OCI-LY3 (cell line): Measurements from ENCODE around the gene DNMT3L.

Experiments
- H2AFZ ChIP-seq: fragments of 200-600, 300-600 bp; shearing (Covaris generic); 2 replicates; pipeline ENCODE4 v1.6.0; 2014; ENCODE audit warnings: antibody characterized with exemption, low read depth, low read length
- H3K27ac ChIP-seq: fragments of 200-600, 300-600 bp; sonication (generic); 2 replicates; pipeline ENCODE4 v1.5.1; 2014; ENCODE audit warnings: mild to moderate bottlenecking, low read length, moderate library complexity, mixed read lengths
- H3K27me3 ChIP-seq: fragments of 200-600, 300-600 bp; sonication (generic); 2 replicates; pipeline ENCODE4 v1.6.1; 2014; ENCODE audit warnings: low read depth, low read length, mixed read lengths
- H3K36me3 ChIP-seq: fragments of 200-600, 300-600 bp; sonication (generic); replicated peaks from 2 replicates; pipeline ENCODE3; 2014; ENCODE audit warnings: low read depth, low read length, mixed read lengths
- H3K4me1 ChIP-seq: fragments of 300-600, 200-600 bp; sonication (generic); 2 replicates; pipeline ENCODE4 v1.6.1; 2014; ENCODE audit warnings: low read length, mixed read lengths
- H3K4me2 ChIP-seq: fragments of 200-600, 300-600 bp; sonication (generic); 2 replicates; pipeline ENCODE4 v1.6.1; 2014; ENCODE audit warnings: low read length, mixed read lengths
- H3K4me3 ChIP-seq: fragments of 300-600, 200-600 bp; sonication (generic); 2 replicates; pipeline ENCODE4 v1.5.1; 2014; ENCODE audit warnings: antibody characterized with exemption, mild to moderate bottlenecking, low read length, moderate library complexity
- H3K79me2 ChIP-seq: fragments of 300-600, 200-600 bp; shearing (Covaris generic); 2 replicates; pipeline ENCODE4 v1.6.1; 2014; ENCODE audit warnings: mild to moderate bottlenecking, low read length, mixed read lengths
- H3K9ac ChIP-seq: fragments of 300-600, 200-600 bp; shearing (Covaris generic); 2 replicates; pipeline ENCODE4 v1.6.0; 2014; ENCODE audit warnings: mild to moderate bottlenecking, low read length, moderate library complexity
- H3K9me3 ChIP-seq: fragments of 200-600, 300-600 bp; shearing (Covaris generic); 2 replicates; pipeline ENCODE4 v1.6.1; 2014; ENCODE audit warnings: low read length, mixed read lengths; ENCODE audit not compliant: insufficient read depth
- H4K20me1 ChIP-seq: fragments of 200-600, 300-600 bp; sonication (generic); 2 replicates; pipeline ENCODE4 v1.6.1; 2016; ENCODE audit warnings: low read length, mixed read lengths; ENCODE audit not compliant: insufficient read depth
- CTCF ChIP-seq: fragments of 200-600, 300-600 bp; sonication (generic); IDR thresholded peaks from 2 replicates; pipeline ENCODE4 v1.5.1; 2014; ENCODE audit warnings: antibody characterized with exemption, low read length, low read depth
- EZH2phosphoT487 ChIP-seq: fragments of 200-600 bp; shearing (Covaris generic); IDR thresholded peaks from 2 replicates; pipeline ENCODE4 v1.6.1; 2018; ENCODE audit warnings: antibody characterized with exemption, mixed run types, low read depth

The DNMT3L gene

DNA sequence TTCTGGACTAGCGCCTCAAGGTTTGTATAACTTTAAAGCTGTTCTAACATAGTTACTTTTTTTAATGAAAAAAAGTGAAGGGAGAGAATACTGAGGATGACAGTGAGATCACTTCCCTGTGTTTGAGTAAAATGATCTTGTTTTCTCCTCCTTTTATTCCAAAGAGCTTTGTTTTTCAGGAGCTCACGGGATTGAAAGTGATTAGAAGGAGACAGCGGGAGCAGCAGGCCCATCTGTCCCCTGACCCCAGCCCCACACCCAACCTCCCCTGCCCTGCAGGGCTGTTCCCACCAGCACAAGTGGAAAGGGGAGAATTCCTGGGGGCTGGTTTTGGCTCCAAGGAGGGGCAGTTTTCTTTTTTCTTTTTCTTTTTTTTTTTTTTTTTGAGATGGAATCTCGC lies 2.1 kb upstream of the DNMT3L start:
- Histone ChIP-seq H3K4me2 (no peak overlapping the region), H3K9ac (no peak overlapping the region), H4K20me1 (no peaks in the 10 kb centered on the region), H3K9me3 (no peaks in the 10 kb centered on the region), H3K36me3 (no peaks in the 10 kb centered on the region), H2AFZ (no peak overlapping the region), H3K4me3 (no peak overlapping the region), H3K4me1 (peaks cover 24% of the 10 kb centered on the region), H3K79me2 (no peaks in the 10 kb centered on the region), H3K27ac (no peak overlapping the region), H3K27me3 (peaks cover 4% of the 10 kb centered on the region; the same call in 1 of the 2 replicates)
- TF ChIP-seq EZH2phosphoT487 (no peak), CTCF (no peak)

- no peak overlapping the region for H3K4me2 ChIP-seq
- H4K20me1 ChIP-seq, result no peaks in the 10 kb centered on the region
- no peaks in the 10 kb centered on the region for H3K9me3 ChIP-seq
- H3K4me1 ChIP-seq, result peaks cover 24% of the 10 kb centered on the region
- H3K36me3 ChIP-seq, result no peaks in the 10 kb centered on the region
- peaks cover 4% of the 10 kb centered on the region; the same call in 1 of the 2 replicates for H3K27me3 ChIP-seq
- no peak overlapping the region for H3K27ac ChIP-seq
- H3K4me3 ChIP-seq, result no peak overlapping the region
- no peak overlapping the region for H2AFZ ChIP-seq
- TF ChIP-seq EZH2phosphoT487 (no peak), CTCF (no peak)
- H3K79me2 ChIP-seq, result no peaks in the 10 kb centered on the region
- no peak overlapping the region for H3K9ac ChIP-seq
Observed at GRCh38 chr21:44263221-44263760, 1.6 kb upstream of the DNMT3L start.

DNA sequence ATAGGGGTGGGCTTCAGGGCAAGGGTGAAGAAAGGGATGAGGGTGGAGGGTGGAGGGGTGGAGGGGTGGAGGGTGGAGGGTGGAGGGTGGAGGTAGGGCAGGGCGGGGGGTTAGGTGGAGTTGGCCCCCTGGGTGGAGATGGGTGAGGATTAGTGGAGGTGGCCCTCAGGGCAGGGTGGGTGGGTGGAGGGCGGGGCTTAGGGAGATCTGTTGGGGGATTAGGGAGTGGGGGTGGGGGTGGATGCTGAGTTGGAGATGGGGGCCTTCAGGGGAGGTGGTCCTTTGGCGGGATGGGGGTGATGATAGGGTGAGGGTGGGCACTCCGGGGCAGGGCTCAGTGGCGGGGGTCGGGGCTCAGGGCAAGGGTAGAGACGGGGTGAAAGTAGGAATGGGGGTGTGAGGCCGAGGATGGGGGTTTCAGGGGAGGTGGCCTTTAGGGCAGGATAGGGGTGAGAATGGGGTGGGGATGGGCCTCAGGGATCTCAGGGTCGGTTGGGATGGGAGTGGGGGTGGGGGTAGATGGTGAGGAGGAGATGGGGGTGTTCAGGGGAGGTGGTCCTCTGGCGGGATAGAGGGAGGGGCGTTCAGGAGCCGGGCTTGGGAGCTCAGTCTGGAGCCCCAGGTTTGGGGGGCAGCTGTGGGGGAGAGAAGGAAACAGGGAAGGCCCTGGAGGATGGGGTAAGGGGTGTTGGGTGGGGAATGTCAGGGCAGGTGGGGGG lies 800 bp upstream of the DNMT3L start:
- TF ChIP-seq CTCF (no peak), EZH2phosphoT487 (no peak)
- Histone ChIP-seq H3K9me3 (no peaks in the 10 kb centered on the region), H3K79me2 (no peaks in the 10 kb centered on the region), H3K4me2 (no peak overlapping the region), H2AFZ (no peak overlapping the region), H3K4me1 (peaks cover 16% of the 10 kb centered on the region; the same call in 1 of the 2 replicates), H3K36me3 (no peaks in the 10 kb centered on the region), H3K4me3 (no peak overlapping the region), H3K27ac (no peak overlapping the region), H3K27me3 (peaks cover 4% of the 10 kb centered on the region; the same call in 1 of the 2 replicates), H3K9ac (no peak overlapping the region), H4K20me1 (no peaks in the 10 kb centered on the region)

DNA sequence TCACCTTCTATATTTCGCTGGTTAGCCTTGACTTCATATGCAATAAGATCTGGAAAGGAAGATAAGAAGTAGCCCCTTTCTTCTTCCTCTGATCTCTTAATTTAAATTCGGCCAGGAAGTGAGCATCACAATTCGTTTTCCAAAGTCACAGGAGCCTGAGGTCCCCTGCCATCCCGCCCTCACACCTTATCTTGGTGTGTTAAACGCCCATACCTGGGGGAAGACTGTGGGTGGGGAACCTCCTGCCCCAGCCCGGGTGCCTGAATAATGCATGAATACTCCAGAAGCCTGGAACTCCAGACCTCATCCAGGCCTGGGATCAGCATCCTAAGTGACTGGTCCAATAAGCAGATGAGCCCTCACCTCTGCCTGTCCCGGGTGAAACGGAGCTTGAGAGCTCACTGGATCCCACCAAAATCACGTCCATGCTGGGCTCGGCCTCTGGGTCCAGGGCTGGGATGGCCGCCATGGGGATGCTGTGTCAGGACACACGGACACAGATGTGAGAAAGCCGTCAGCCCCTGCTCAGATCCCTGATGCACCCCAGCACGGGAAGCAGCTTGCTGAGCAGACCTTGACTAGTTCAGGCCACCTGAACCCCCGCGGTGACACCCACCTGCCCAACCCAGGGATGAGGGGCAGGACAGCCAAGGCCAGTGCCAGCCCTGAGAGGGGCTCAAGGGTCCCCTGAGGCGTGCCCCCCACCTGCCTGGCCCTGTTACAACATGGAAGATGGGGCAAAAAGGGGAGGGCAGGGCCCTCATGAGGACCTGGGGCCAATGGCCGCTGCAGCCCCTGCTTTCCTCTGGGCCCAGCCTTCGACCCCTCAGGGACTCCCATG lies 686 bp downstream of the DNMT3L start:
- H3K27ac ChIP-seq, result no peak overlapping the region
- no peak overlapping the region for H3K9ac ChIP-seq

More for the DNA sequence above, 686 bp downstream of the DNMT3L start:
- H4K20me1 ChIP-seq, result no peaks in the 10 kb centered on the region
- no peak overlapping the region for H3K4me2 ChIP-seq
- TF ChIP-seq EZH2phosphoT487, result no peak
- no peak for TF ChIP-seq CTCF
- H3K9me3 ChIP-seq, result no peaks in the 10 kb centered on the region
- H2AFZ ChIP-seq, result no peak overlapping the region
- no peaks in the 10 kb centered on the region for H3K79me2 ChIP-seq
- H3K4me3 ChIP-seq, result no peak overlapping the region
- H3K4me1 ChIP-seq, result peaks cover 2% of the 10 kb centered on the region; the same call in 1 of the 2 replicates
- H3K27me3 ChIP-seq, result peaks cover 4% of the 10 kb centered on the region; the same call in 1 of the 2 replicates
- H3K36me3 ChIP-seq, result no peaks in the 10 kb centered on the region
